OCI-LY1 (cell line): ENCODE results near the gene SLC7A4.

Experiments used
- H2AFZ ChIP-seq: fragments of 200-600 bp; sonication (generic), shearing (Covaris generic); 2 replicates; pipeline ENCODE4 v1.6.0; 2014; ENCODE audit warnings: antibody characterized with exemption, mild to moderate bottlenecking, low read length
- H3F3A ChIP-seq: fragments of 200-600 bp; sonication (generic), shearing (Covaris generic); 2 replicates; pipeline ENCODE4 v1.6.0; 2014; ENCODE audit warnings: mild to moderate bottlenecking, antibody characterized with exemption, low read length, moderate library complexity; ENCODE audit not compliant: insufficient read depth
- H3K27ac ChIP-seq: fragments of 200-600 bp; sonication (generic); 2 replicates; pipeline ENCODE4 v1.5.1; 2014; ENCODE audit warnings: low read length, mixed run types, mild to moderate bottlenecking, low read depth; ENCODE audit not compliant: poor library complexity, severe bottlenecking
- H3K27me3 ChIP-seq: fragments of 200-600 bp; sonication (generic); 2 replicates; pipeline ENCODE4 v1.6.0; 2014; ENCODE audit warnings: antibody characterized with exemption, mild to moderate bottlenecking, low read length, moderate library complexity; ENCODE audit not compliant: insufficient read depth
- H3K36me3 ChIP-seq: fragments of 200-600 bp; sonication (generic); 2 replicates; pipeline ENCODE4 v1.6.1; 2014; ENCODE audit warnings: mild to moderate bottlenecking, antibody characterized with exemption, low read length, moderate library complexity, mixed read lengths; ENCODE audit not compliant: insufficient read depth
- H3K4me1 ChIP-seq: fragments of 200-600 bp; sonication (generic); 2 replicates; pipeline ENCODE4 v1.5.1; 2014; ENCODE audit warnings: mild to moderate bottlenecking, low read length, moderate library complexity; ENCODE audit not compliant: insufficient read depth, severe bottlenecking
- H3K4me2 ChIP-seq: fragments of 200-600 bp; sonication (generic), shearing (Covaris generic); 2 replicates; pipeline ENCODE4 v1.6.1; 2014; ENCODE audit warnings: low read length
- H3K4me3 ChIP-seq: fragments of 200-600 bp; sonication (generic); 2 replicates; pipeline ENCODE4 v1.5.1; 2014; ENCODE audit warnings: low read length, low read depth, mild to moderate bottlenecking, mixed read lengths; ENCODE audit not compliant: poor library complexity, severe bottlenecking
- H3K79me2 ChIP-seq: fragments of 200-600 bp; shearing (Covaris generic); 2 replicates; pipeline ENCODE4 v1.6.1; 2016; ENCODE audit warnings: mixed run types, low read length, mixed read lengths; ENCODE audit not compliant: insufficient read depth
- H3K9ac ChIP-seq: fragments of 200-600 bp; sonication (generic), shearing (Covaris generic); 2 replicates; pipeline ENCODE4 v1.6.1; 2014; ENCODE audit warnings: mild to moderate bottlenecking, low read length, mixed read lengths
- H3K9me2 ChIP-seq: fragments of 200-600 bp; sonication (generic), shearing (Covaris generic); 2 replicates; pipeline ENCODE4 v1.6.1; 2014; ENCODE audit warnings: low read depth, mild to moderate bottlenecking, low read length, mixed read lengths
- H3K9me3 ChIP-seq: fragments of 200-600 bp; shearing (Covaris generic); 2 replicates; pipeline ENCODE4 v1.6.1; 2014; ENCODE audit warnings: low read length, mixed read lengths
- H4K20me1 ChIP-seq: fragments of 200-600 bp; sonication (generic), shearing (Covaris generic); 2 replicates; pipeline ENCODE4 v1.6.0; 2016; ENCODE audit warnings: mild to moderate bottlenecking, low read length; ENCODE audit not compliant: insufficient read depth
- EZH2 ChIP-seq: fragments of 200-600 bp; sonication (generic), shearing (Covaris generic); IDR thresholded peaks from 2 replicates; pipeline ENCODE4 v1.8.0; 2017; ENCODE audit warnings: borderline replicate concordance, mixed run types, mild to moderate bottlenecking, antibody characterized with exemption, low read length, moderate library complexity, mixed read lengths
- TF ChIP-seq, protein P1 (sequence below): fragments of 200-600 bp; sonication (generic), shearing (Covaris generic); IDR thresholded peaks from 2 replicates; pipeline ENCODE4 v1.5.1; 2017; ENCODE audit warnings: mild to moderate bottlenecking, antibody characterized with exemption, low read length, moderate library complexity, mixed read lengths

SLC7A4 gene

DNA sequence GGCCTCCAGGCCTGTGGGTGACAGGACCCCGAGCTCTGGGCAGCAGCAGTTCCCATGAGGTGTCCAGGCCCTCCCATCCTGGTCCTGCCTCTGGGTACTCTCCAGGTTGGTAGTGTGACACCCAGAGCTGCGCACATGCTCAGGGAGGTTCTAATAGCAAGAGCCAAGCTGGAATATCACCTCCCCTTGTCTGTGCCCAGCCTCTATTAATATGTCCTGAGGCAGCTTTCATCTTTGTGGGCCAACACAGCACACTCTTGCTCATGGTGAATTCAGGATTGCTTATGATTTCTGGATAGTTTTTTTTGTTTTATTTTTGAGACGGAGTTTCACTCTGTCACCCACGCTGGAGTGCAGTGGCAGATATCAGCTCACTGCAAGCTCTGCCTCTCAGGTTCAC is 14.0 kb downstream of the SLC7A4 start:
- Histone ChIP-seq H3K4me1 (peaks cover 9% of the 10 kb centered on the region), H3K4me3 (no peak overlapping the region), H3K9me2 (no peaks in the 10 kb centered on the region), H3K79me2 (no peaks in the 10 kb centered on the region), H3K9ac (no peak overlapping the region), H4K20me1 (no peaks in the 10 kb centered on the region), H3K4me2 (no peak overlapping the region), H3K27me3 (peaks cover 4% of the 10 kb centered on the region; the same call in 1 of the 2 replicates), H3F3A (no peaks in the 10 kb centered on the region), H2AFZ (no peak overlapping the region), H3K36me3 (no peaks in the 10 kb centered on the region; the same call in 1 of the 2 replicates), H3K9me3 (no peaks in the 10 kb centered on the region), H3K27ac (no peak overlapping the region)
- TF ChIP-seq EZH2: no peak
- TF ChIP-seq, protein P1, sequence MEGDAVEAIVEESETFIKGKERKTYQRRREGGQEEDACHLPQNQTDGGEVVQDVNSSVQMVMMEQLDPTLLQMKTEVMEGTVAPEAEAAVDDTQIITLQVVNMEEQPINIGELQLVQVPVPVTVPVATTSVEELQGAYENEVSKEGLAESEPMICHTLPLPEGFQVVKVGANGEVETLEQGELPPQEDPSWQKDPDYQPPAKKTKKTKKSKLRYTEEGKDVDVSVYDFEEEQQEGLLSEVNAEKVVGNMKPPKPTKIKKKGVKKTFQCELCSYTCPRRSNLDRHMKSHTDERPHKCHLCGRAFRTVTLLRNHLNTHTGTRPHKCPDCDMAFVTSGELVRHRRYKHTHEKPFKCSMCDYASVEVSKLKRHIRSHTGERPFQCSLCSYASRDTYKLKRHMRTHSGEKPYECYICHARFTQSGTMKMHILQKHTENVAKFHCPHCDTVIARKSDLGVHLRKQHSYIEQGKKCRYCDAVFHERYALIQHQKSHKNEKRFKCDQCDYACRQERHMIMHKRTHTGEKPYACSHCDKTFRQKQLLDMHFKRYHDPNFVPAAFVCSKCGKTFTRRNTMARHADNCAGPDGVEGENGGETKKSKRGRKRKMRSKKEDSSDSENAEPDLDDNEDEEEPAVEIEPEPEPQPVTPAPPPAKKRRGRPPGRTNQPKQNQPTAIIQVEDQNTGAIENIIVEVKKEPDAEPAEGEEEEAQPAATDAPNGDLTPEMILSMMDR: no peak

DNA sequence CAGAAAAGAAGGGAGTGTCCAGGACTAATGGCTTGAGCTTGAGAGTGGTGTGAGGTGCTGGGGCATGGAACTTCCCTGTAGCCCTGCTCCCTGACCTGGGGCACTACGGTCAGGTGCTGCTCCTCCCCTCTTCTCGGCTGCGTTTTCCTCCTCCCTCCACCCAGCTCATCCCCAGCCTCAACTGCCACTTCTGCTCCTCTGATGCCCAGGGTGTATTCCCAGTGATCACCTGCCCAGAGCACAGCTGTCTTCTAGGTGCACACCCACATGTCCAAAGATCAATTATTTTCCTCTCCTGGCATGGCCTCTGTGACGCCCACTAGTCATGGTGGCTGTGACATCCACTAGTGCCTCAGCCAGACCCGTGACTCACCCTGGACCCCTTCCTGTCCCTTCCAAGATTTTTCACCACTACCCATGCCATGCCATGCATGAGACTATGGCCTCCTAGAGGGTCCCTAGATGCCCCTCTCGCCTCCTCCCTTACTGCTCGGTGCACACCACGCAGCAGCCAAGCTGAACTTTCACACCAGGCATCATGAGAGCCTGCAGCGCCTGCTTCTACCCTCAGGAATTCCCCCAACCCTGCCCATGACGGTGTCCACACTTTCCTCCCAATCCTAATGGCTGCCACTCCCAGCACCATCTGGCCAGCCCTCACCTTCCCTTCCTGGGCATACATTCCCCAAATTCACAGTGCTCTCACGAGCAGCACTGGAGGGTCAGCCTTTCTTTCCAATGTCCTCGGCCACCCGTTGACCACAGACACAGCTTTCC is 15.5 kb downstream of the SLC7A4 start:
- H3K79me2 ChIP-seq: no peaks in the 10 kb centered on the region
- peaks cover 4% of the 10 kb centered on the region; the same call in 1 of the 2 replicates for H3K27me3 ChIP-seq
- no peak overlapping the region for H3K27ac ChIP-seq
- no peak for TF ChIP-seq EZH2
- TF ChIP-seq, protein P1: no peak
- no peaks in the 10 kb centered on the region for H3F3A ChIP-seq
- H3K36me3 ChIP-seq: no peaks in the 10 kb centered on the region; the same call in 1 of the 2 replicates
- no peak overlapping the region for H3K4me2 ChIP-seq
- H3K9me3 ChIP-seq: no peaks in the 10 kb centered on the region
- H3K4me1 ChIP-seq: peaks cover 9% of the 10 kb centered on the region
- H3K4me3 ChIP-seq: no peak overlapping the region
- H4K20me1 ChIP-seq: no peaks in the 10 kb centered on the region
- no peak overlapping the region for H2AFZ ChIP-seq
- no peak overlapping the region for H3K9ac ChIP-seq
- no peaks in the 10 kb centered on the region for H3K9me2 ChIP-seq

DNA sequence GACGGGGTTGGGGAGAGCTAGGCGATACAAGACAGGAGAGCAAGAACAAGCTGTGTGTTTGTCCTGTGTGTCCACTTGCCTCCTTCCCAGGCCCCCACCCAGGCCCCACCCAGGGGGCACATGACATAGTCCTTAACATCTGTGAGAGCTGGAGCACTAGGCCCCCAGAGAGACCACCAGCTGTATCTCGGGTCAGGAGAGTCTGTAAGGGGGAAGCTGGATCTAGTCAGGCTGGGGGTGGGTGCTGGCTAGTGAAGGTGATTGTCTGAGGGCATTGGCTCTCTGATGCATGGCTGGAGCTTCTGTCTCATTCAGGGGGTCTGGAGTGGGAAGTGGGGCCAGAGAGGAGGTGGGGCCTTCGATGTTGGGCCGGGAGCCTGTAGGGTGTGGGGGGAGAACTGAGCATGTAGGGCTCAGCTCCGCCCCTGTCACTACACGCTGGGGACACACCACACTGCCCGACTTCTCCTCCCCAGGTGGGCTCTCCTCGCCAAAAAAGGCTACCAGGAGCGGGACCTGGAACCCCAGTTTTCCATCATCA is 16.8 kb downstream of the SLC7A4 start:
- Histone ChIP-seq H3K79me2 (no peaks in the 10 kb centered on the region), H3K4me1 (peaks cover 9% of the 10 kb centered on the region), H4K20me1 (no peaks in the 10 kb centered on the region), H3F3A (no peaks in the 10 kb centered on the region), H3K9ac (no peak overlapping the region), H3K9me3 (no peaks in the 10 kb centered on the region), H3K4me2 (no peak overlapping the region), H2AFZ (no peak overlapping the region), H3K27ac (no peak overlapping the region), H3K4me3 (no peak overlapping the region), H3K9me2 (no peaks in the 10 kb centered on the region), H3K27me3 (no peaks in the 10 kb centered on the region; the same call in 1 of the 2 replicates), H3K36me3 (no peaks in the 10 kb centered on the region; the same call in 1 of the 2 replicates)
- TF ChIP-seq, protein P1: no peak
- no peak for TF ChIP-seq EZH2
